Measurements from ENCODE around the gene ATP9A.
"Not testable (repeated sequence)": the region's sequence is repeated elsewhere in the genome, so short reads cannot be mapped to it uniquely, and the experiment has no call there.

ATP9A gene

DNA sequence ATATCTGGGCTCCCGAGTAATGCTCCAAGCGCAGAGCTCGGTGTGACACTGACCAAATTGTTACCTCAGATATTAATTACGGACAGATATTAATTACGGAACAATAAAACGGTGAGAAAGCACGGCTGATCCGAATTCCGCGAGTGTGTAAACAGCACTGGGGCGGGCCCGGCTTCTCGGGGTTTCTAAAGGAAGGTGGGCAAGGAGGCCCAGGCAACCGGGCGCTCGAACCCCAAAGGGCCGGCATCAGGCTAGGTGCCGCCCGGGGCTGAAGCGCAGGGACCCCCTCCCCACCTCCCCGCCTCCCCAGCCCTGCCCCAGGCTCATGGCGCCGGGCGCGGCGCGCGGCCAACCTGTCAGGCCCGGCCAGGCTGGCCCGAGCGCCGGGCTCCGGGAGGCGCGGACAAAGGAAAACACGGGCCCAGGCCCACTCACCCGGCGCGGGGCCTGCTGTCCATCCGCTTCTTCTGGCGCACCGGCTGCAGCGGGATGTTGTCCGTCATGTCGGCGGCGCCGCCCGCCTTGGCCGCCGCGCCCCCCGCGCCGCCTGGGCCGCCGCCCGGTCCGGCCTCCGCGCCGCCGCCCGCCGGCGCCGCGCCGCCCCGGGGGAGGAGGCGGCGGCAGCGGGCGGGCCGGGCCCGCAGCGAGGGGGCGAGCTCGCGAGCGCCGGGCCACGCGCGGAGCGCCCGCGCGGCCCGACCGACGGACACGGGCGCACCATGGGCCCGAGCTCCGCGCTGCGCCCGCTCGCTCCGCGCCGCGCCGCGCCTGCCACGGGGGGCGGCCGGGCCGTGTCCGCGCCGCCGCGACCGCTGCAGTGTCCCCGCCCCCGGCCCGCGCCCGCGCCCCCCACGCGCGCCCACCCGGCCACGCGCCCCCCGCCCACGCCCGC is at the start of gene ATP9A:
ATP9A (minus strand) TSS at position 524 of the 892 bp plus-strand sequence; CDS start at position 503, 21 bp downstream.
- no peak for DNase-seq (ENCODE audit: low read depth)

DNA sequence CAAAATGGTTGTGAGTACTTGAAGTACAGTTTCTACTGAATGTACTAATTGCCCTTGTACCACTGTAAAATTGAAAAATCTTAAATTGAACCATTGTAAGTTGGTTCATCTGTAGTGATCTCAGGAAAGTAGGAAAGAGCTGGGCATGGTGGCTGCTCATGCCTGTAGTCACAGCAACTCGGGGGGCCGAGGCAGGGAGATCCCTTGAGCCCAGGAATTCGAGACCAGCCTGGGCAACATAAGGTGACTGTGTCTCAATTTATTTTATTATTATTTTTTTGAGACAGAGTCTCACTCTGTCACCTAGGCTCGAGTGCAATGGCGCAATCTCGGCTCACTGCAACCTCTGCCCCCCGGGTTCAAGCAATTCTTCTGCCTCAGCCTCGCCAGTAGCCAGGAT is 48.7 kb upstream of the ATP9A start:
- DNase-seq (ENCODE audit: low read depth): not testable (repeated sequence)

GRCh38 chr20:51815383-51816076 is 47.3 kb upstream of the ATP9A start:
- DNase-seq (ENCODE audit: low read depth): no peak

DNA sequence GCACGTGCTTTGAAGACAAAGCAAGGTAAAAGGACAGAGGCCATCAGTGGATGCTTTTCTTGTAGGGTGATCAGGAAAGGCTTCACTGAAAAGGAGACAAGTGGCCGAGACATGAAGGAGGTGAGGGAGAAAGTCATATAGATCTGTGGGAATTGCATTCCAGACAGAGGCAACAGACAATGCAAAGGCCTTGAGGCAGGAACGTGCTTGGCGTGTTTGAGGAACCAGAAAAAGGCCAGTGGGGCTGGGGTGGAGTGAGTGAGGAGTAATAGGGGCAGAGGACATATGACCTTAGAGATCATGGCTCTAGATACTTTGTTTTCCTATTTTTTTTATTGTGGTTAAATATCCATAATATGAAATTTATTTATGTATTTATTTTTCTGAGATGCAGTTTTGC is 44.7 kb upstream of the ATP9A start:
- no peak for DNase-seq (ENCODE audit: low read depth)

DNA sequence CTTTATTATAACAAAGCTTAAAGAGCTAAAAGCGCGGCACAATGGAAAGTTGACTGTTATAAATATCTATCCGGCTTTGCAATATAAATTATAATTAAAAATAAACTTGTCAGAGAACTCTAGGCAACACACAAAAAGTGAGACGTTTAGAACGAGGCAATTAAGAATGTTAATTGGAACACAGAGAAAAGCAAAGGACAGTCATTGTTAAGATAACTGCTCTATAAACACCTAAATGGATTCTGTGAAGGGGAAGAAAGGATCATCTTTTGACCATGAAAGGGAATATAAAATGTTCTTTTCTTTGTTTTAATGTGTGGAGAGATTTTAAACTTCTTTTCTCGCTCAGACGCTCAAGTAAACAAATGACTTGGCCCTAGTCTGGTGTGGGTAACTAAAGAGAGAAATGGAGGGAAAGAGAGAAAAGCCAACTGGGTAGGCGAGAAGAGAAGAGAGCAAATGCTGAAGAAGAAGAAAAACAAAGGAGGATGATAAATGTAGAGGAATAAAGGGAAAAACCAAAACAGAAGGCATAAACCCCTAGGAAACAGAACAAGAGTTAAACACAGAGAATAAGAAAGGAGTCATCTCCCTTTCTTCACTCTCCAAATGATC is 43.4 kb upstream of the ATP9A start:
- DNase-seq (ENCODE audit: low read depth): no peak

DNA sequence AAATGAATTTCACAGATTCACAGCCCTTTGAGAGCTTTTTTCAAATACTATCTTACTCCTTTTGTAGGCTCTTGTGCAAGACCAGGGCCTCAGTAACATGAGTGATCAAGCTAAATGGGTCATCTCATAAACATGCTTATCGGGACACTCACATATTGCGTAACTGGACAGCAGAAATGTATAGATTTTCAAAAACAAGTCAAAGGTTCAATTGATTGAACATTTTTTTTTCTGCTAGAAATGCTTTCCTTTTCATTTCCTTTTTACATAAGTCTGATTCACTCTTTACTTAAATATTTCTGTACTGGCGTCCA is 42.8 kb upstream of the ATP9A start:
- DNase-seq (ENCODE audit: low read depth): no peak

GRCh38 chr20:51810155-51811041 is 42.2 kb upstream of the ATP9A start:
- no peak for DNase-seq (ENCODE audit: low read depth)

DNA sequence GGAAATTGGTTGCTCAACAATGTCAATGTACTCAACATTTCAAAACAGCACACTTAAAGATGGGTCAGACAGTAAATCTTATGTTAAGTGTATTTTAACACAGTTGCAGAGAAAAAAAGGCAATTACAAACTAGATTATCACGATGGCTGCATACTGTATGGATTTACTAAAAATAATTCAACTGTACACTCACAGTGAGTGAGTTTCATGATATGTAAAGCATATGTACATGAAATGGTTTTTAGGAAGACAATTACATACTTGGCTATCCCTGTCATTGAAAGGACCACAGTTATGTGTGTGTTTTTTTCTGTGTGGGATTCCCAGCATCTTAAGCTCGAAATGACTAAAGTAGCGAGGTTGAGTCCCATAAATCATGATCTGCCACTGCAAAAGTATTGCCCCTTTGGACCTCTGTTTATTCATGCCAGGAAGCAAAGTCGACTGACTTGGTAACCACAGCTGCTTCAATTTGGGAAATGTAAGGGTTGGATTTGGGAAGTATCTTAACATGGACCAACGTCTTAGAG is 39.6 kb upstream of the ATP9A start:
- no peak for DNase-seq (ENCODE audit: low read depth)

DNA sequence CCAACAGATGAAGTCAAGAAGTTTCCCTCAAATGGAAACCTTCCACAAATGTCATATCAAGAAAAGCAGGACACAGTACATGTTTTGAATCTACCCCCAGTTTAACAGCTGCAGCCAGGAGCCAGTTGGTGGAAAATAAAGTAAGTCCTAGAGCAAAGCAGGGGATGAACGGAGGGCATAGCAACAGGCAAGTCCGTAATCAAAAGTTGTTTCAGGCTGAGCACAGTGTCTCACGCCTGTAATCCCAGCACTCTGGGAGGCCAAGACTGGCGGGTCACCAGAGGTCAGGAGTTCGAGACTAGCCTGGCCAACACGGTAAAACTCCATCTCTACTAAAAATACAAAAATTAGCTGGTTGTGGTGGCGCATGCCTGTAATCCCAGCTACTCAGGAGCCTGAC is 36.6 kb upstream of the ATP9A start:
- no peak for DNase-seq (ENCODE audit: low read depth)

GRCh38 chr20:51803148-51803854 is 35.1 kb upstream of the ATP9A start:
- DNase-seq (ENCODE audit: low read depth): no peak

GRCh38 chr20:51802170-51802751 is 34.1 kb upstream of the ATP9A start, which contains the start of gene SALL4:
TSS of gene SALL4 (minus strand) at chr20:51802521. CDS start at chr20:51802408, 113 bp downstream.
- DNase-seq (ENCODE audit: low read depth): no peak

- no peak for DNase-seq (ENCODE audit: low read depth)
Measured at GRCh38 chr20:51801823-51802123, 33.6 kb upstream of the ATP9A start.

GRCh38 chr20:51801122-51801822 is 33.1 kb upstream of the ATP9A start:
- no peak for DNase-seq (ENCODE audit: low read depth)

- DNase-seq (ENCODE audit: low read depth): no peak
Measured at GRCh38 chr20:51800872-51801121, 32.6 kb upstream of the ATP9A start.

DNA sequence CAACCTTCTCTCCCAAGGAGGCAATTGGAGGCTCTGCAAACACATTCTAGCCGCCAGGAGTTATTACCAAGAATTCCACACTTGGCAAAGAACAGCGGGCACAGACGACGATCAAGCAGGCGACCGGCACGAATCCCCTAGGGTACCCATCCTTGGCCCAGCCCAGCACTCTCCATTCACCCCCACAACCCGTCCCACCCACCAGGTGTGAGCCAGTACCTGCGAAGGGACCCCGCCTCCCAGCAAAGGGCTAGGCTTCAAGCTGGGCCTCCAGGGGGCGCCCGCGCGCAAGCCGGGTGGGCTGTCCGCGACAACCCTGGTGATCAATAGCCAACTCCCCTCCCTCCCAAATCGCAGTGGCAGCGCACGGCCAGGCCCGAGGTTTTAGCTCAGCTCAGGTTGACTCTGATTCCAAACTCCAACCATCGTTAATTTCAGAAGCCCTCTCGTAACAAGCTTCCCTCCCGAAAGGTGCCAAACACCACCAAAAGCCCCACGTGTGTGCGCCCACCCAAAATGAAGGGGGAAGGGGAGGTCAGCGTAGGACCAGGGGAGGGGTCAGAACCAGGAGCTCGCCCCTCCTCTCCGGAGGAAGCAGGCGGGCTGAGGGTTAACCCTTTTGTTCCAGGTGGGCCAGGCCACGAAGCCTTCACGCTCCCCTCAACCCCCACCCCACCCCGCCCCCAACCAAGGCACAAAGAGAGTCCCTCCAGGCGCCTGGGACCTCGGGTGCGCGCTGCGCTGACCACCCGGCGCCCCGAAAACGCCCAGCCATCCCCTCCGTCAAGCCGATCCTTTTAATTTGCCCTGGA is 32.1 kb upstream of the ATP9A start:
- DNase-seq (ENCODE audit: low read depth): peak; percentile 33

GRCh38 chr20:51799401-51799860 is 31.2 kb upstream of the ATP9A start:
- DNase-seq (ENCODE audit: low read depth): no peak

- DNase-seq (ENCODE audit: low read depth): no peak
Measured at GRCh38 chr20:51797357-51798025, 29.3 kb upstream of the ATP9A start.

DNA sequence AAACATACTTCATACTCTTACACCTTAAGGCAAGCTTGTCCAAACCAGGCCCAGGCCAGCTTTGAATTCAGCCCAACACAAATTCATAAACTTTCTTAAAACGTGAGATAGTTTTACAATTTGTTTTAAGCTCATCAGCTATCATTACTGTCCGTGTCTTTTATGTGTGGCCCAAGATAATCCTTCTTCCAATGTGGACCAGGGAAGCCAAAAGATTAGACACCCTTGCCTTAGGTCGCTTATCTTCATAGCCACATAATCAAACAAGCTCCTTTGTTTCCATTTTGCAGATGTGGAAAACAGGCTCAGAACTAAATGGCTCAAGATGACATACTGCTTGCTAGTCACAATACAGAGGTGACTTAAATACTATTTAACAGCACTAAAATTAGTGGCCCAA is 28.1 kb upstream of the ATP9A start:
- DNase-seq (ENCODE audit: low read depth): no peak

- DNase-seq (ENCODE audit: low read depth): no peak
Measured at GRCh38 chr20:51792960-51793359, 24.8 kb upstream of the ATP9A start.
